ENCODE measurements around the gene ULBP1. TPM values are rescaled to one million over a fixed set of nuclear protein-coding genes. Genes with fewer than 3 reads are reported as not detected.
A peak's percentile ranks its signal among the peaks of the same experiment; 100 is the strongest.

Gene ULBP1
- total RNA-seq, 1 donor from 2014 or later = 0.11 TPM

DNA sequence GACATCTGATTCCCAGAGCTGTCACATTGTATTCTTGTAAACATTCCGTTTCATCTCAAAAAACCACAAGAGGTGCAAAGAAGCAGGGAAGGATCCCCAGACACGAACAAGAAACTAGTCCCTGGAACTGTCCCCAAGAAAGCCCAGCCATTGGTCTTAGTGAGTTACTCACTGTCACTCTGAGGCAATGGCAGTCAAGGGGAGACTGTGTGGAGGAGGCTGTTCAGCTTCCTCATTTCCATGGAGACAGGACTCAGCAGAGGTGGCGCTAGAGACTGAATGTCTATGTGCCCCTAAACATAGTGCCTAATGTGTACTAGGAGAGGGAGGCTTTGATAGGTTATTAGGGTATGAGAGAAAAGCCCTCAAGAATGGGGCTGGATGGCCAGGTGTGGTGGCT is 11.1 kb downstream of the ULBP1 start:
- peak; percentile 26 for DNase-seq (ENCODE audit: low spot score)
- peaks cover 2% of the 10 kb centered on the region for H3K9me3 Mint-ChIP-seq
- H3K27me3 Mint-ChIP-seq (ENCODE audit: insufficient read depth, low read depth) = peaks cover 59% of the 10 kb centered on the region
- H2AFZ ChIP-seq (replicated peaks) = no peak overlapping the region
- no peaks in the 10 kb centered on the region for H3K4me1 ChIP-seq
- H3K79me2 ChIP-seq (ENCODE audit: low read depth) = no peaks in the 10 kb centered on the region
- H3K4me3 ChIP-seq = no peak overlapping the region
- H3K4me3 Mint-ChIP-seq = no peak overlapping the region
- H3K27me3 ChIP-seq = peaks cover 100% of the 10 kb centered on the region
- H3K36me3 Mint-ChIP-seq = peaks cover 2% of the 10 kb centered on the region
- TF ChIP-seq, protein P1, sequence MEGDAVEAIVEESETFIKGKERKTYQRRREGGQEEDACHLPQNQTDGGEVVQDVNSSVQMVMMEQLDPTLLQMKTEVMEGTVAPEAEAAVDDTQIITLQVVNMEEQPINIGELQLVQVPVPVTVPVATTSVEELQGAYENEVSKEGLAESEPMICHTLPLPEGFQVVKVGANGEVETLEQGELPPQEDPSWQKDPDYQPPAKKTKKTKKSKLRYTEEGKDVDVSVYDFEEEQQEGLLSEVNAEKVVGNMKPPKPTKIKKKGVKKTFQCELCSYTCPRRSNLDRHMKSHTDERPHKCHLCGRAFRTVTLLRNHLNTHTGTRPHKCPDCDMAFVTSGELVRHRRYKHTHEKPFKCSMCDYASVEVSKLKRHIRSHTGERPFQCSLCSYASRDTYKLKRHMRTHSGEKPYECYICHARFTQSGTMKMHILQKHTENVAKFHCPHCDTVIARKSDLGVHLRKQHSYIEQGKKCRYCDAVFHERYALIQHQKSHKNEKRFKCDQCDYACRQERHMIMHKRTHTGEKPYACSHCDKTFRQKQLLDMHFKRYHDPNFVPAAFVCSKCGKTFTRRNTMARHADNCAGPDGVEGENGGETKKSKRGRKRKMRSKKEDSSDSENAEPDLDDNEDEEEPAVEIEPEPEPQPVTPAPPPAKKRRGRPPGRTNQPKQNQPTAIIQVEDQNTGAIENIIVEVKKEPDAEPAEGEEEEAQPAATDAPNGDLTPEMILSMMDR (IDR thresholded peaks at IDR 0.05) = no peak
- TF ChIP-seq EZH2 (IDR thresholded peaks at IDR 0.05) (no peak), EZH2phosphoT487 (IDR thresholded peaks at IDR 0.05) (no peak)
- H3K4me1 Mint-ChIP-seq = no peaks in the 10 kb centered on the region
- no peaks in the 10 kb centered on the region for H3K9me3 ChIP-seq (ENCODE audit: low read depth)
- H3K36me3 ChIP-seq = no peaks in the 10 kb centered on the region
- H3K27ac Mint-ChIP-seq = no peak overlapping the region
- no peaks in the 10 kb centered on the region for H4K20me1 ChIP-seq (ENCODE audit: low read depth)
- no peak overlapping the region for H3K4me2 ChIP-seq
- H3K9ac ChIP-seq = no peak overlapping the region
- no peaks in the 10 kb centered on the region for H3F3A ChIP-seq (ENCODE audit: low read depth)
- no peak overlapping the region for H3K27ac ChIP-seq

DNA sequence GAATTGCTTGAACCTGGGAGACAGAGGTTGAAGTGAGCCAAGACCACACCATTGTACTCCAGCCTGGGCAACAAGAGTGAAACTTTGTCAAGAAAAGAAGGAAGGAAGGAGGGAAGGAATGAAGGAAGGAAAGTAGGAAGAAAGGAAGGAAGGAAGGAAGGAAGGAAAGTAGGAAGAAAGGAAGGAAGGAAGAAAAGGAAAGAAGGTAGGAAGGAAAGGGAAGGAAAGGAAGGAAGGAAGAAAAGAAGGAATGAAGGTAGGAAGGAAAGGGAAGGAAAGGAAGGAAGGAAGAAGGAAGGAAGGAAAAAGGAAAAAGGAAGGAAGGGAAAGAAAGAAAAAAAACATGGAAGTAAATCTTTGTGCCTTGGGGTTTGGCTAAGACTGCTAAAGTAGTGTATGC is 11.7 kb downstream of the ULBP1 start:
- Mint-ChIP-seq H3K27ac (no peak overlapping the region), H3K4me3 (no peak overlapping the region), H3K4me1 (no peaks in the 10 kb centered on the region), H3K9me3 (peaks cover 2% of the 10 kb centered on the region), H3K36me3 (peaks cover 2% of the 10 kb centered on the region), H3K27me3 (ENCODE audit: insufficient read depth, low read depth) (peaks cover 63% of the 10 kb centered on the region)
- Histone ChIP-seq H3K9ac (no peak overlapping the region), H3K36me3 (no peaks in the 10 kb centered on the region), H3K4me3 (no peak overlapping the region), H3K9me3 (ENCODE audit: low read depth) (no peaks in the 10 kb centered on the region), H3K4me2 (no peak overlapping the region), H3K27me3 (peaks cover 100% of the 10 kb centered on the region), H3K4me1 (no peaks in the 10 kb centered on the region), H2AFZ (replicated peaks) (no peak overlapping the region), H3K79me2 (ENCODE audit: low read depth) (no peaks in the 10 kb centered on the region), H3F3A (ENCODE audit: low read depth) (no peaks in the 10 kb centered on the region), H4K20me1 (ENCODE audit: low read depth) (no peaks in the 10 kb centered on the region), H3K27ac (no peak overlapping the region)
- TF ChIP-seq EZH2phosphoT487 (IDR thresholded peaks at IDR 0.05) = no peak
- TF ChIP-seq, protein P1 (IDR thresholded peaks at IDR 0.05) = no peak
- no peak for TF ChIP-seq EZH2 (IDR thresholded peaks at IDR 0.05)
- no peak for DNase-seq (ENCODE audit: low spot score)

GRCh38 chr6:149977221-149977620 is 13.5 kb downstream of the ULBP1 start:
- Histone ChIP-seq H3K4me1 (no peaks in the 10 kb centered on the region), H3F3A (ENCODE audit: low read depth) (no peaks in the 10 kb centered on the region), H3K4me3 (no peak overlapping the region), H2AFZ (replicated peaks) (no peak overlapping the region), H3K27ac (no peak overlapping the region), H3K9ac (no peak overlapping the region), H3K9me3 (ENCODE audit: low read depth) (no peaks in the 10 kb centered on the region), H3K4me2 (no peak overlapping the region), H3K79me2 (ENCODE audit: low read depth) (no peaks in the 10 kb centered on the region), H3K36me3 (no peaks in the 10 kb centered on the region), H3K27me3 (peaks cover 100% of the 10 kb centered on the region), H4K20me1 (ENCODE audit: low read depth) (peaks cover 8% of the 10 kb centered on the region)
- Mint-ChIP-seq H3K4me3 (no peak overlapping the region), H3K36me3 (peaks cover 2% of the 10 kb centered on the region), H3K4me1 (no peaks in the 10 kb centered on the region), H3K27me3 (ENCODE audit: insufficient read depth, low read depth) (peaks cover 80% of the 10 kb centered on the region), H3K27ac (no peak overlapping the region), H3K9me3 (peaks cover 5% of the 10 kb centered on the region)
- no peak for DNase-seq (ENCODE audit: low spot score)
- TF ChIP-seq EZH2 (IDR thresholded peaks at IDR 0.05) = no peak
- TF ChIP-seq EZH2phosphoT487 (IDR thresholded peaks at IDR 0.05) = no peak
- TF ChIP-seq, protein P1 (IDR thresholded peaks at IDR 0.05) = no peak

All from neural progenitor cell (in vitro differentiated cells).